Measurements from ENCODE around the gene HOXC6. TPM values are rescaled to one million over a fixed set of nuclear protein-coding genes. Genes with fewer than 3 reads are reported as not detected.

The HOXC6 gene
- total and polyA plus RNA-seq, 7 donors = not detected

DNA sequence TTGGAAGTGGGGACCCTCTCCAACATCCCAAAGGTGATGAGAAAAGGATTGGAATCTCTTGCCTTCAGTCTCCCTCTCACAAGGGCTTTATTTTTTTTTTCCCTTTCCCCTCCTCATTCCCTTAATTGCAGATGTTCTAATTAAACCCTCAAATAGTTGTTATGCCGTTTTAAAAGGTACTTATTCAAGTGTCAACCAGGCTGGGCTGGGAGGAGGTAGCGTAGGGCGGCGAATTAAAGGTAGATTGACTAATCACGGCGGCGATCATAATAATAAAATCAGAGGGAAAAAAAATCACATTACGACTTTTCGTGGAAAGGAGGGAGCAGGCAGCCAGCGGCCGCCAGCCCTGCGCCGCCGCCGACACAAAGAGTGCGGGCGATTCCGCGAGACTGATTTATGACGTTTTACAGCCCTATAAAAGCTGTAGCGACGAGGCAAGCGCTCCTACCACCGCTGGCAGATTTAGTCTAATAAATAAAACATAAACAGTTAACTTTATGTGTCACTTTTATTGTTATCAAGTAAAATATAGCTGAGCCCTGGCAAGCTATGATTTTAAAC, 23.7 kb downstream of the HOXC6 start:
- H3K4me1 ChIP-seq = peaks cover 0 to 47% (median 41%) of the 10 kb centered on the region in 4 donors
- H3K27ac ChIP-seq = peak overlapping the region; percentile 58 to 69 (median 62)
- 6 to 8% methylated on average over 24 of the region's 24 CpGs for WGBS, 2 donors
- no peak overlapping the region for H3K4me3 ChIP-seq
- peaks cover 49 to 88% (median 77%) of the 10 kb centered on the region in 3 donors for H3K27me3 ChIP-seq
- no peaks in the 10 kb centered on the region for H3K36me3 ChIP-seq
- no peak for DNase-seq
- no peak for TF ChIP-seq EP300 (IDR thresholded peaks at IDR 0.05)
- no peak for TF ChIP-seq POLR2A (IDR thresholded peaks at IDR 0.05)
- peak in 3 of 4 donors; percentile 57 to 62 (median 61) for TF ChIP-seq POLR2AphosphoS5 (IDR thresholded peaks at IDR 0.05)
- TF ChIP-seq, protein P1, sequence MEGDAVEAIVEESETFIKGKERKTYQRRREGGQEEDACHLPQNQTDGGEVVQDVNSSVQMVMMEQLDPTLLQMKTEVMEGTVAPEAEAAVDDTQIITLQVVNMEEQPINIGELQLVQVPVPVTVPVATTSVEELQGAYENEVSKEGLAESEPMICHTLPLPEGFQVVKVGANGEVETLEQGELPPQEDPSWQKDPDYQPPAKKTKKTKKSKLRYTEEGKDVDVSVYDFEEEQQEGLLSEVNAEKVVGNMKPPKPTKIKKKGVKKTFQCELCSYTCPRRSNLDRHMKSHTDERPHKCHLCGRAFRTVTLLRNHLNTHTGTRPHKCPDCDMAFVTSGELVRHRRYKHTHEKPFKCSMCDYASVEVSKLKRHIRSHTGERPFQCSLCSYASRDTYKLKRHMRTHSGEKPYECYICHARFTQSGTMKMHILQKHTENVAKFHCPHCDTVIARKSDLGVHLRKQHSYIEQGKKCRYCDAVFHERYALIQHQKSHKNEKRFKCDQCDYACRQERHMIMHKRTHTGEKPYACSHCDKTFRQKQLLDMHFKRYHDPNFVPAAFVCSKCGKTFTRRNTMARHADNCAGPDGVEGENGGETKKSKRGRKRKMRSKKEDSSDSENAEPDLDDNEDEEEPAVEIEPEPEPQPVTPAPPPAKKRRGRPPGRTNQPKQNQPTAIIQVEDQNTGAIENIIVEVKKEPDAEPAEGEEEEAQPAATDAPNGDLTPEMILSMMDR (IDR thresholded peaks at IDR 0.05) = no peak
- H3K9me3 ChIP-seq = no peaks in the 10 kb centered on the region
- intact Hi-C loops (cut with DNase I) = loop anchor here (5.0 kb wide), 2 partner anchors 75 to 140 kb away; no protein-coding TSS in a partner anchor

DNA sequence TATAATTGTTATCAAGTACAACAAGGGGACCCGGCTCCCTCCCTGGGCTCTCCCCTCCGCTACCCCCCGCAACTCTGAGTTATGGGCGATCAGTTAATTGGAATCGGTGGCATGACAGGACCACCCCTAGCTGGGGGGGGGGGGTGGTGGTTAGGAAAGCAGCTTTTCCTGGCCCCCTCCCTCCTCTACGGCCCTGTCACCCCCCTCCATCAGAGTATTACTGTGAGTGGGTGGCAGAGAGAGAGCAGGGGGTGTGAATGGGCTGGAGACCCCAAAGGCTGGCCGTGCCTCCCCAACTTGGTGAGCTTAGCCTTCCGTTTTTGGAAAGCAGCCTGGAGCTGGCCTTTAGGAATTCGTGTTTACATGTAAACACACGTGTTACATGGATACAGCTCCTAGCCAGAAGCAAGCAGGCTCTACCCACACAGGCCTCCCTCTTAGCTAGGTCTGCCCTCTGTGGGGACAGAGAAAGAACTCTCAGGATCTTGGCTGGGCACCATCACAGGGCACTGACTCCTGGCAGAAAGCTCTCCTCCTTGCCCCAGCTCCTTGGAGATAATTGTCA, 24.3 kb downstream of the HOXC6 start:
- no peak for DNase-seq
- Histone ChIP-seq H3K4me3 (peak overlapping the region in 1 of 4 donors; percentile 40), H3K27ac (peak overlapping the region; percentile 58 to 69 (median 62)), H3K9me3 (no peaks in the 10 kb centered on the region), H3K27me3 (peaks cover 43 to 83% (median 71%) of the 10 kb centered on the region in 3 donors), H3K36me3 (no peaks in the 10 kb centered on the region), H3K4me1 (peaks cover 0 to 42% (median 36%) of the 10 kb centered on the region in 4 donors)
- intact Hi-C loops (cut with DNase I) = loop anchor here (5.0 kb wide), 2 partner anchors 75 to 140 kb away; no protein-coding TSS in a partner anchor
- 4 to 10% methylated on average over 10 of the region's 10 CpGs for WGBS, 2 donors
- TF ChIP-seq, protein P1 (IDR thresholded peaks at IDR 0.05) = no peak
- peak in 1 of 4 donors; percentile 6 for TF ChIP-seq POLR2AphosphoS5 (IDR thresholded peaks at IDR 0.05)

DNA sequence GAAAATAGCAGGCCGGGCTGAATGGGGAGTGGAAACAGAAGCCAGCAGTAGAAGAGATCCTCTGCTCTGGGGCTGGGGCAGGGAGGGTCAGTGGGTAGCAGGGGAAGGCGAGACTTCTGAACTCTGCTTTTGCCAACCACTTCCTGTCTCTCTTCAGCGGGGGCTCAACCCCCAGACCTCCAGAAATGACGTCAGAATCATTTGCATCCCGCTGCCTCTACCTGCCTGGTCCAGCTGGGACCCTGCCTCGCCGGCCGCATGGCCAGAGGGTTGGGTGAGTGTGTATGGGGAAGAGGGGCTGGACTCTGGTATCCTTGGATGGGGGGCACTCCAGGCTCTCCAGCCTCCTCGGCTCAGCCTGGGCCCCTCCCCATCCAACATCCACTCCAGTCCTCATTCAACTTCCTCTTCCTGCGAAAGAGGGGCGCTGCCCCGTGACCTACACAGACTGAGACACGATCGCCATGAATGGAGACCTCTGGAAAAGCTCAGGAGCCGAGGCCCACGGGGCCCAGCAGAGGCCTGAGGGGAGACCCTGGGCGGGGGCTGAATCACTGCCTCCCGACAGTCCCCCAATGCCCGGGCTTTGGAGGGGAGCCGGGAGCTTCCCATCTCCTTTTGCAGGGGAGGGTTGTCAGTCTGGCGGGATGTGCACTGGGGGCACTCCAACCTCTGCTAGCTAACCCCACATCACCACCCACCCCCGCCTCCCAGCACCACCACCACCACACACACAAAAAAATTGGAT, 24.9 kb downstream of the HOXC6 start:
- H3K4me1 ChIP-seq = peaks cover 0 to 41% (median 35%) of the 10 kb centered on the region in 4 donors
- no peak for DNase-seq
- no peaks in the 10 kb centered on the region for H3K36me3 ChIP-seq
- no peak for TF ChIP-seq POLR2AphosphoS5 (IDR thresholded peaks at IDR 0.05)
- TF ChIP-seq, protein P1 (IDR thresholded peaks at IDR 0.05) = no peak
- TF ChIP-seq POLR2A (IDR thresholded peaks at IDR 0.05) = no peak
- TF ChIP-seq EP300 (IDR thresholded peaks at IDR 0.05) = no peak
- no peaks in the 10 kb centered on the region for H3K9me3 ChIP-seq
- H3K27ac ChIP-seq = peak overlapping the region; percentile 58 to 69 (median 62)
- H3K4me3 ChIP-seq = peak overlapping the region; percentile 40 to 61 (median 52)
- intact Hi-C loops (cut with DNase I) = loop anchor here (5.0 kb wide), 2 partner anchors 74 to 139 kb away; no protein-coding TSS in a partner anchor
- WGBS, 2 donors = 6 to 16% methylated on average over 22 of the region's 22 CpGs
- H3K27me3 ChIP-seq = peaks cover 37 to 77% (median 65%) of the 10 kb centered on the region in 3 donors

DNA sequence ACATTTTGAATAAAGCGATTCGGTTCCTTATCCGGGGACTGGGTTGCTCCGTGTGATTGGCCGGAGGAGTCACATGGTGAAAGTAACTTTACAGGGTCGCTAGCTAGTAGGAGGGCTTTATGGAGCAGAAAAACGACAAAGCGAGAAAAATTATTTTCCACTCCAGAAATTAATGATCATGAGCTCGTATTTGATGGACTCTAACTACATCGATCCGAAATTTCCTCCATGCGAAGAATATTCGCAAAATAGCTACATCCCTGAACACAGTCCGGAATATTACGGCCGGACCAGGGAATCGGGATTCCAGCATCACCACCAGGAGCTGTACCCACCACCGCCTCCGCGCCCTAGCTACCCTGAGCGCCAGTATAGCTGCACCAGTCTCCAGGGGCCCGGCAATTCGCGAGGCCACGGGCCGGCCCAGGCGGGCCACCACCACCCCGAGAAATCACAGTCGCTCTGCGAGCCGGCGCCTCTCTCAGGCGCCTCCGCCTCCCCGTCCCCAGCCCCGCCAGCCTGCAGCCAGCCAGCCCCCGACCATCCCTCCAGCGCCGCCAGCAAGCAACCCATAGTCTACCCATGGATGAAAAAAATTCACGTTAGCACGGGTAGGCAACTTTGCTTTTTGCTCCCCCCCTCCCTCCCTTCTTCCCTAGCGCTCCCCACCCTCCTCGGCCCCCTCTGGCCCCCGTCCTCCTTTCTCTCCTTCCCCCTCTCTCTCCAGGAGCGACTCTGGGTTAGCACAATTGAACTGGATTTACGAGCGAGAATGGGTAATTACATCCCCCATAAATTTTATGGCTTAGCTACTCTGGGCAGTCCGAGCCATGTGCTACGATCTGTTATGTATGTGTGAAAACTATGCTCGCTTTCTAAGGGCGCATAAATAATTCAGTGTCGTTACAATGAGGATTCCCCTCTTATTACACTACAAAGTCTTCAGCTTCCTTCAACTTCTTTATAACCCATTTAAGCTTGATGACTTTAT, 25.8 kb downstream of the HOXC6 start, which contains the start of gene HOXC4:
TSS of gene HOXC4 (plus strand) at position 85 of the 991 bp plus-strand sequence. CDS start at position 173, 88 bp downstream.
- H3K4me1 ChIP-seq = peaks cover 0 to 41% (median 35%) of the 10 kb centered on the region in 4 donors
- 5 to 9% methylated on average over 52 of the region's 52 CpGs for WGBS, 2 donors

More for the DNA sequence above, 25.8 kb downstream of the HOXC6 start, which contains the start of gene HOXC4:
- H3K4me3 ChIP-seq = peak within 1 kb of the TSS; percentile 40 to 61 (median 52)
- peak within 1 kb of the TSS; percentile 58 to 69 (median 62) for H3K27ac ChIP-seq
- no peaks in the 10 kb centered on the region for H3K9me3 ChIP-seq
- TF ChIP-seq POLR2AphosphoS5 (IDR thresholded peaks at IDR 0.05) = peak in 1 of 4 donors; percentile 7
- TF ChIP-seq POLR2A (IDR thresholded peaks at IDR 0.05) = no peak
- H3K27me3 ChIP-seq = peaks cover 28 to 72% (median 56%) of the 10 kb centered on the region in 3 donors
- intact Hi-C loops (cut with DNase I) = loop anchor here (2.0 to 5.0 kb wide), 3 partner anchors 25 to 138 kb away; no protein-coding TSS in a partner anchor
- no peaks in the 10 kb centered on the region for H3K36me3 ChIP-seq
- no peak for DNase-seq
